K562 (cell line): ENCODE measurements around the gene GABARAP. TPM values are rescaled to one million over a fixed set of nuclear protein-coding genes. Genes with fewer than 3 reads are reported as not detected.

Experiments used
- CREB5 ChIP-seq: fragments of 250-450 bp; sonication (Bioruptor Pico); IDR thresholded peaks from 2 replicates; pipeline ENCODE4 v1.5.0; 2020; ENCODE audit warnings: mild to moderate bottlenecking
- CSDE1 ChIP-seq, 2 experiments: fragments of 450-650 bp; IDR thresholded peaks; 2 replicates each; pipeline ENCODE4 v1.6.1; 2016; ENCODE audit warnings: mild to moderate bottlenecking in 1 of 2
- EHMT2 ChIP-seq: fragments of 450-650 bp; IDR thresholded peaks from 2 replicates; pipeline ENCODE4 v1.6.1; 2018; ENCODE audit warnings: antibody characterized with exemption
- NR1H2 ChIP-seq: sonication (generic); formaldehyde crosslinking; IDR thresholded peaks from 2 replicates; pipeline ENCODE4 v1.4.0; 2020; ENCODE audit warnings: mild to moderate bottlenecking, missing genetic modification reagents
- PTRF ChIP-seq: fragments of 450-650 bp; IDR thresholded peaks from 2 replicates; pipeline ENCODE4 v1.6.1; 2016; ENCODE audit warnings: mild to moderate bottlenecking, missing genetic modification characterization, missing compliant biosample characterization
- TAF7 ChIP-seq: fragments of 450-650 bp; IDR thresholded peaks from 2 replicates; pipeline ENCODE4 v1.6.1; 2016; ENCODE audit warnings: missing genetic modification characterization, missing compliant biosample characterization
- ZNF407 ChIP-seq: fragments of 450-650 bp; IDR thresholded peaks from 2 replicates; pipeline ENCODE4 v1.6.1; 2016; ENCODE audit warnings: low read depth
- ZNF436 ChIP-seq: fragments of 250-450, 450-650 bp; sonication (Bioruptor Pico); formaldehyde crosslinking; IDR thresholded peaks from 2 replicates; pipeline ENCODE4 v1.7.0; 2020; ENCODE audit warnings: mild to moderate bottlenecking
- polyA plus RNA-seq, 8 experiments: library from polyadenylated mRNA; depleted of rRNA in 4 of 8; stranded (reverse) in 5 of 8; unstranded in 3 of 8; fragments of >200 nt; fragmentation: Nextera tagmentation in 2 of 8; fragmentation: Illumina TruSeq in 1 of 8; extraction: Ambion mirVana in 2 of 8; extraction: Trizol in 1 of 8; gene quantifications; 2 replicates each; pipeline versions ENCODE4 v1.2.1 to v1.2.3, GENCODE V29; 2011 to 2014; ENCODE audit warnings: inconsistent platforms in 1 of 8, missing spikeins in 1 of 8
- total RNA-seq, 7 experiments: library from RNA; depleted of rRNA in 6 of 7; stranded (reverse); fragments of >200 nt in 6 of 7; fragmentation: Illumina TruSeq in 2 of 7; extraction: Trizol in 2 of 7; gene quantifications; 2 replicates each; pipeline versions ENCODE4 v1.2.1 to v1.2.3, GENCODE V29; 2011 to 2021; ENCODE audit warnings: low replicate concordance in 1 of 7
- TF ChIP-seq, protein P1 (sequence below), 2 experiments: fragments of 150-350 bp in 1 of 2; IDR thresholded peaks; 2 replicates each; pipeline ENCODE4 v1.6.1; 2012 to 2016; ENCODE audit warnings: low read depth in 2 of 2, low read length in 2 of 2, mild to moderate bottlenecking in 1 of 2, moderate library complexity in 1 of 2
- TF ChIP-seq, protein P2 (sequence below): fragments of 450-650 bp; formaldehyde crosslinking; IDR thresholded peaks from 2 replicates; pipeline ENCODE4 v1.4.0; 2020; ENCODE audit warnings: mild to moderate bottlenecking, moderate library complexity

The GABARAP gene
- total and polyA plus RNA-seq, 9 of the 15 experiments (the other 6 are each of a cell fraction or from before 2014, with no cell fraction given), result 47.5 to 373 (median 152) TPM

GRCh38 chr17:7214300-7215135 lies 27.7 kb downstream of the GABARAP start (continued):
- TF ChIP-seq CSDE1 (IDR thresholded peaks at IDR 0.05) (peak in 1 of 2 experiments; percentile 97; a peak in 2 of 4 replicates), CREB5 (CRISPR knock-in tag) (no peak), ZNF436 (CRISPR knock-in tag) (no peak), PTRF (tag) (no peak), ZNF407 (no peak), TAF7 (tag) (no peak), EHMT2 (no peak), NR1H2 (CRISPR knock-in tag) (no peak)
- TF ChIP-seq, protein P1, sequence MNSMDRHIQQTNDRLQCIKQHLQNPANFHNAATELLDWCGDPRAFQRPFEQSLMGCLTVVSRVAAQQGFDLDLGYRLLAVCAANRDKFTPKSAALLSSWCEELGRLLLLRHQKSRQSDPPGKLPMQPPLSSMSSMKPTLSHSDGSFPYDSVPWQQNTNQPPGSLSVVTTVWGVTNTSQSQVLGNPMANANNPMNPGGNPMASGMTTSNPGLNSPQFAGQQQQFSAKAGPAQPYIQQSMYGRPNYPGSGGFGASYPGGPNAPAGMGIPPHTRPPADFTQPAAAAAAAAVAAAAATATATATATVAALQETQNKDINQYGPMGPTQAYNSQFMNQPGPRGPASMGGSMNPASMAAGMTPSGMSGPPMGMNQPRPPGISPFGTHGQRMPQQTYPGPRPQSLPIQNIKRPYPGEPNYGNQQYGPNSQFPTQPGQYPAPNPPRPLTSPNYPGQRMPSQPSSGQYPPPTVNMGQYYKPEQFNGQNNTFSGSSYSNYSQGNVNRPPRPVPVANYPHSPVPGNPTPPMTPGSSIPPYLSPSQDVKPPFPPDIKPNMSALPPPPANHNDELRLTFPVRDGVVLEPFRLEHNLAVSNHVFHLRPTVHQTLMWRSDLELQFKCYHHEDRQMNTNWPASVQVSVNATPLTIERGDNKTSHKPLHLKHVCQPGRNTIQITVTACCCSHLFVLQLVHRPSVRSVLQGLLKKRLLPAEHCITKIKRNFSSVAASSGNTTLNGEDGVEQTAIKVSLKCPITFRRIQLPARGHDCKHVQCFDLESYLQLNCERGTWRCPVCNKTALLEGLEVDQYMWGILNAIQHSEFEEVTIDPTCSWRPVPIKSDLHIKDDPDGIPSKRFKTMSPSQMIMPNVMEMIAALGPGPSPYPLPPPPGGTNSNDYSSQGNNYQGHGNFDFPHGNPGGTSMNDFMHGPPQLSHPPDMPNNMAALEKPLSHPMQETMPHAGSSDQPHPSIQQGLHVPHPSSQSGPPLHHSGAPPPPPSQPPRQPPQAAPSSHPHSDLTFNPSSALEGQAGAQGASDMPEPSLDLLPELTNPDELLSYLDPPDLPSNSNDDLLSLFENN (IDR thresholded peaks at IDR 0.05; ENCODE audit: low read depth in 2 of 2, low read length in 2 of 2), result 0 out of 4 replicates have a peak, but pooled peaks have one; percentile 25 to 30
- TF ChIP-seq, protein P2, sequence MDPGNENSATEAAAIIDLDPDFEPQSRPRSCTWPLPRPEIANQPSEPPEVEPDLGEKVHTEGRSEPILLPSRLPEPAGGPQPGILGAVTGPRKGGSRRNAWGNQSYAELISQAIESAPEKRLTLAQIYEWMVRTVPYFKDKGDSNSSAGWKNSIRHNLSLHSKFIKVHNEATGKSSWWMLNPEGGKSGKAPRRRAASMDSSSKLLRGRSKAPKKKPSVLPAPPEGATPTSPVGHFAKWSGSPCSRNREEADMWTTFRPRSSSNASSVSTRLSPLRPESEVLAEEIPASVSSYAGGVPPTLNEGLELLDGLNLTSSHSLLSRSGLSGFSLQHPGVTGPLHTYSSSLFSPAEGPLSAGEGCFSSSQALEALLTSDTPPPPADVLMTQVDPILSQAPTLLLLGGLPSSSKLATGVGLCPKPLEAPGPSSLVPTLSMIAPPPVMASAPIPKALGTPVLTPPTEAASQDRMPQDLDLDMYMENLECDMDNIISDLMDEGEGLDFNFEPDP (CRISPR knock-in tag), result no peak
